ENCODE results near the gene ZDHHC20.

Gene ZDHHC20

GRCh38 chr13:21324803-21325202 is 134.3 kb downstream of the ZDHHC20 start:
- DNase-seq (ENCODE audit: low read depth), result no peak

- DNase-seq (ENCODE audit: low read depth), result no peak
These were observed 136.1 kb downstream of the ZDHHC20 start for GRCh38 chr13:21322988-21323387.
